Right renal cortex interstitium (tissue), 3 donors: Measurements from ENCODE around the gene SLFN11. TPM values are rescaled to one million over a fixed set of nuclear protein-coding genes. Genes with fewer than 3 reads are reported as not detected.
"Not testable (repeated sequence)": the region's sequence is repeated elsewhere in the genome, so short reads cannot be mapped to it uniquely, and the experiment has no call there.

Experiments used
- DNase-seq, 3 donors: peaks; one replicate each; pipeline ENCODE4 v3.0.0-alpha.2; 2013; ENCODE audit warnings: low read depth in 3 of 3, low spot score in 2 of 3
- polyA plus RNA-seq, 3 donors: library from polyadenylated mRNA; unstranded; fragments of 120-200 nt; gene quantifications; one replicate each; pipeline ENCODE4 v1.2.1, GENCODE V29; 2013; ENCODE audit not compliant: insufficient read length in 3 of 3

SLFN11 gene
- polyA plus RNA-seq = 10 to 100 TPM; 10.5 to 11.8 (median 10.9) TPM

- peak; percentile 25 to 35 (median 33) for DNase-seq
Measured at GRCh38 chr17:35373534-35373983, at the start of gene SLFN11. Gene SLFN11 (minus strand): TSS chr17:35373621. CDS start chr17:35363807, 9,814 bp downstream.

DNA sequence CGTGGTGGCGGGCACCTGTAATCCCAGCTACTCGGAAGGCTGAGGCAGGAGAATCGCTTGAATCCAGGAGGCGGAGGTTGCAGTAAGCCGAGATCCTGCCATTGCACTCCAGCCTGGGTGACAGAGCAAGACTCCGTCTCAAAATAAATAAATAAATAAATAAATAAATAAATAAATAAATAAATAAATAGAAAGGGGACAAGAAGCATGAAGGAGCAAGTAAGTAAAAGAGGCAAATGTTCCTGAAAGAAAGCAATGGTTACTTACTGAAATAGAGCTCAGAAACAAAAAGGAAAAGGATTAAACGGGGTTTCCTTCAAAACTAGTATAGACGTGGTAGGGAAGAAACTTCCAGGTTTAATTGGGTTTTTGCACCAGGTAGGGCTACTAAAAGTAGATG lies 47.6 kb upstream of the SLFN11 start:
- not testable (repeated sequence) for DNase-seq

GRCh38 chr17:35416659-35417058 lies 43.2 kb upstream of the SLFN11 start:
- no peak for DNase-seq

DNA sequence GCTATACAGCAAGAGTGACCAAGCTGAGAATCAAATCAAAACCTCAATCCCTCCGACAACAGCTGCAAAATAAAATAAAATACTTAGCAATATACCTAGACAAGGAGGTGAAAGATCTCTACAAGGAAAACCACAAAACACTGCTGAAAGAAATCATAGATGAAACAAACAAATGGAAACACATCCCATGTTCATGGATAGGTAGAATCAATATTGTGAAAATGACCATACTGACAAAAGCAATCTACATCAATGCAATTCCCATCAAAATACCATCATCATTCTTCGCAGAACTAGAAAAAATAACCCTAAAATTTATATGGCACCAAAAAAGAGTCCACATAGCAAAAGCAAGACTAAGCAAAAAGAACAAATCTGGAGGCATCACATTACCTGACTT lies 41.3 kb upstream of the SLFN11 start:
- not testable (repeated sequence) for DNase-seq

DNA sequence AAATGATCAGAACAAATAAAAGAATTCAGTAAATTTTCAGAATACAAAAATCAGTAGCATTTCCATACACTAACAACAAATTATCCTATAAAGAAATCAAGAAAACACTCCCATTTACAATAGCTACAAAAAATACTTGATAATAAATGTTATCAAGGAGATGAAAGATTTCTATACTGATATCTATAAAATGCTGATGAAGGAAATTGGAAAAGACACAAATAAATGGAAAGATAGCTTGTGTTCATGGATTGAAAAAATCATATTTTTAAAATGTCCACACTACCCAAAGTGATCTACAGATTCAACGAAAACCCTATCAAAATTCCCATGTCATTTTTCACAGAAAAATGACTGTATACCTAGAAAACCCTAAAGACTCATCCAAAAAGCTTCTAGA lies 40.8 kb upstream of the SLFN11 start:
- no peak for DNase-seq

DNA sequence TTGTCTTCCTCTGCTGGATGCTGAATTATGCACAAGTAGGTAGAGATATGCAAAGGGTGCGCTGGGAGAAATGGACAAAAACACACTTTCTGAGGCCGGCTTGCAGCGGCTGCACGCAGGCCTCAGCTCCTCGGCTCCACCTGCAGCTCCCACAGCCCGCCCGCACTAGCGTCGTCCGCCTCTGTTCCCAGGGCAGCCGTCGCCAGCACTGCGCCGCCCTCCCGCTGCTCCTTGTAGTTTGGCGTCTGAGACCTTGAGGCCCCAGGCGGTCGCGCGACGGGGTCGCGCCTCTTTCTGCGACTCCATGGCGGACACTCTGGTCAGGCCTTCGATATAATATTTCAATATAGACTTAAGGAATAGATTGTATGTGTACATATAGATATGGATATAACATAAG lies 34.1 kb upstream of the SLFN11 start:
- DNase-seq = no peak

DNA sequence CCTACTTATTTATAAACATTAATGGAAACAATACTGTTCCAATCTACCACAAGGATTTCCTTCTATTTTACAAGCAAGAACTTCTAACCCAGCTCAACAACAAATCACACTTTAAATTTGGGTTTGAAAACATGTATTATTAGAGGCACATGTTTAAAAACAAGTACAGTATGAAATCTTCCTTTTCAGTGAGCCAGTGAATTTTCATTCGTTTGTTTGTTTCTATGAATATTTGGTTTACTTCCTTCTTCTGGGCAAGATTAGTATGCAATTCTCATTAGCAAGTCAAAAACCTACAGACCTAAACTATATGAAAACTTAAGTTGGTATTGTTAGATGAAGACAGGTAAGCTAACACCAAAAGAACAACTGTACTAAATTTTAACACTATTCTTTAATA lies 33.1 kb upstream of the SLFN11 start:
- DNase-seq = no peak

- no peak for DNase-seq
Measured at GRCh38 chr17:35404360-35404759, 30.9 kb upstream of the SLFN11 start.

DNA sequence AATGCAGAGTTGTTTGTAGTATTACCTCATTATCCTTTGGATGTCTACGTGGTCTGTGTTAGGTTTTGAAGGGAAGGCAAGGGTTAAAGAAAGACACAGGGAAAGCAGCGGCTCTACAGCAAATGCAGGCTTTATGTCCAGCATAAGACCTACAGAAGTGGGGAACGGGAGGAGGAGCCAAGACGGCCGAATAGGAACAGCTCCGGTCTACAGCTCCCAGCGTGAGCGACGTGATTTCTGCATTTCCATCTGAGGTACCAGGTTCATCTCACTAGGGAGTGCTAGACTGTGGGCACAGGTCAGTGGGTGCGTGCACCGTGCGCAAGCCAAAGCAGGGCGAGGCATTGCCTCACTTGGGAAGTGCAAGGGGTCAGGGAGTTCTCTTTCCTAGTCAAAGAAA lies 20.4 kb upstream of the SLFN11 start:
- DNase-seq = not testable (repeated sequence)

GRCh38 chr17:35390663-35391062 lies 17.2 kb upstream of the SLFN11 start:
- no peak for DNase-seq

DNA sequence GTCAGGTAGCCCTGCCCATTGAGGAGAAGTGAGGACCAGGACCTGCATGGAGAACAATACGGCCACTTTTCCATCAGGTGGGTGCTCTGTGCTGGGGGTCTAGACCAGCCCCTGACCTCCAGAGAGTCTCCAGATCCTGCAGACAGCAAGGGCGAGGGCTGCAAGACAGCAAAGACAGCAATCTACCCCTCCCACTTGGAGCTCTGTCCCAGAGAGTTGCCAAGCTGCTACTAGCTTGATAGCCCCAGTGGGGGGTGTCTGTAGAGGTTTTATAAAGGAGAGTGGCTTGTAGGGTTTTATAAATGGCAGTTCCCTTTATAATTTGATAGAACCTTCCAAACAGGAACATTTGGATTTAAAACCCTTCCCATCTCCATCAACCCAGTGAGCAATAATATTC lies 16.7 kb upstream of the SLFN11 start:
- no peak for DNase-seq

DNA sequence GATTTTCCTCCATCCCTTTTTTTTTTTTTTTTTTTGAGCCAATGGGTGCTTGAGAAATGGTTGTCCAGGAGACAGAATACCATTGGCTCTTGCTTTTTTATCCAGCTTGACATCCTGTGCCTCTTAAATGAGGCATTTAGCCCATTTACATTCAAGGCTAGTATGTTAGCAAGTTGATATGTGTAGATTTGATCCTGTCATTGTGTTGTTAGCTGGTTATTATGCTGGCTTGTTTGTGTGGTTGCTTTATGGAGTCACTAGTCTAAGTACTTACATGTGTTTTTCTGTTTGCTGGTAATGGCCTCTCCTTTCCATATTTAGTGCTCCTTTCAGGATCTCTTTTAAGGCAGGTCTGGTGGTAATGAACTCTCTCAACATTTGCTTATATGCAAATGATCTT lies 14.1 kb upstream of the SLFN11 start:
- DNase-seq = no peak

GRCh38 chr17:35377706-35378105 lies 4.3 kb upstream of the SLFN11 start:
- DNase-seq = no peak

DNA sequence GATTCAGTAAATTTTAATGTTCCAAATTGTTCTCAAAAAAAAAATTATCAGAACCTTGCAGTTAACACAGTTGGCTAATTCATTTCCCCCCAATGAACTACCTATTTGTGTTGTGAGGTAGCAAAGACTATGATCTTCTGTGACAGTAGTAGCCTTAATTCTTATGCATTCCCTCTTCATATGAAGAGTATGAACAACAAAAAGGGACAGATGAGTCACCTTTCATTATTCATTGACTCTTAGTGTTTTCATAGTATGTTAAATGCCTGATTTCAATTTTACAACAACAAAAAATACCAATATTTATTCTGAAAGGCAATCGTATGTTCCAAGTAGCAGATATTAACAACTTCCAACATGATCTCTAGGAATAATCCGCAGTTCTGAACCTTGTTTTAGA lies 3.6 kb upstream of the SLFN11 start:
- DNase-seq = no peak

DNA sequence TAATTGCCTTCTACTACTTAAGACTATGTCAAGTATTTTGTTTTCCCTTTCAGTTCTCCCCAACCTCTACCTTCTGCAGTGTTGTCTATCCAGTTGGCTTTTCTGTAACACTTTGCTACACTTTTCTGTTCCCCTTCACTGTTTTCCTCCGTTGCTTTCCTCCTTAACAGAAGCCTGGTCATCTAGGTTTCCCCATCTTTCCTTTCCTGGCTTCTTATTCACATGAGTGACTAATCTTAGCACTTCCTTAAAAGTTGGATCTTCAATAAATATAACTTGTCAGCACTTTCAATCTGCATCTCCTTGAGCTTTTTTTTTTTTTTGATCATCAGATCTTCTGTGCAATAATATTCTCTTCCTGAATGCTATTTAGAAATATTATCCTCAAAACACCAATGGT lies 2.8 kb upstream of the SLFN11 start:
- DNase-seq = no peak

- peak in 1 of 3 donors; percentile 12 for DNase-seq
Measured at GRCh38 chr17:35374766-35375344, 1.4 kb upstream of the SLFN11 start.

DNA sequence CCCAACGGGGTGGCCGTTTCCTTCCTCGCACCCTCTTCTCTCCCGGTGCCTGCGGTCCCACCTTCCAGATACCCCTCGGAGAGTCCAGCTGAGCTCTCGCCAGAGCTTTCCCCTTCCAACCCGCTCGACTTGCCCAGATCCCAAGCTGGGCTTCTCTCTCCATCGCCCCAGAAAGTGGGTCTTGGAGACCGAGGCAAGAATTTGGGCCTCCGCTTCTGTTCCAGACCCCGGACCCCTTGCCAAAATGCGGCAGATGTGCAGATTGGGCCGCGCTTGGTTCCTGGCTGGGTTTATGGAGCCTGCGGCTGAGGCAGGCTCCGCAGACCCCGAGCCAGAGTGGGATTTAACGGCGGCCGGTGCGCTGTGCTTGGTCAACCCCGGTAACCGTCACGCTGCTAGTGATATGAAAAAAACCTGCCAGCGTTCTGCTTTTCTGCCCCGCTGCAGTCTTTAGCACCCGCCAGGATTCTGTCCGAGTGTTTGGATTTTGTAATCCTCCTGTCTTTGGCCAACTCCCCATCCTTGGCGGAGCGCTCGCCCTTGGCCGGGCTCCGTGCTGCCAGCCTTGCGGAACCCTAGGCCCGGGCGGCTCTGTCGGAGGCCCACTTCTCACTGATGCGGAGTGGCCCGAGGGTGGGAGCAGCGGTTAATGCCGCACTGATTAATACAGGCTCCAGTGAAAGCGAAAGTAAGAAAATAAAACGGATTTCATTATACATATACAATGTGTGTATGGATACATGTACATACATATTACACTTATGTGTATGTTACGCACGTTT lies 754 bp upstream of the SLFN11 start:
- DNase-seq = peak in 2 of 3 donors; percentile 25 to 30

GRCh38 chr17:35372846-35373533 lies 431 bp downstream of the SLFN11 start:
- peak in 1 of 3 donors; percentile 12 for DNase-seq

- no peak for DNase-seq
Measured at GRCh38 chr17:35371934-35372333, 1.5 kb downstream of the SLFN11 start.

GRCh38 chr17:35368081-35368830 lies 5.2 kb downstream of the SLFN11 start:
- no peak for DNase-seq

GRCh38 chr17:35361027-35361426 lies 12.4 kb downstream of the SLFN11 start:
- DNase-seq = no peak
